T-helper 1 cell treated with Interleukin-12 subunit alpha and Interleukin-12 subunit beta and Interleukin-4 antibody, amounts not matched to agents 30 ng/mL and 1 ng/mL, for 36 hours (primary cell): ENCODE measurements around the gene CSNK2A2. TPM values are rescaled to one million over a fixed set of nuclear protein-coding genes. Genes with fewer than 3 reads are reported as not detected.

ENCODE experiments used
- intact Hi-C: fragments of 100-400 bp; cut with micrococcal nuclease; formaldehyde crosslinking; loops from one replicate; pipeline ENCODE4 v1.15.1; 2024
- total RNA-seq: library from RNA; stranded (reverse); gene quantifications from 2 replicates; pipeline ENCODE4 v1.2.3, GENCODE V29; 2022

CSNK2A2 gene
- total RNA-seq = 70.4 and 73.3 TPM in 2 replicates

DNA sequence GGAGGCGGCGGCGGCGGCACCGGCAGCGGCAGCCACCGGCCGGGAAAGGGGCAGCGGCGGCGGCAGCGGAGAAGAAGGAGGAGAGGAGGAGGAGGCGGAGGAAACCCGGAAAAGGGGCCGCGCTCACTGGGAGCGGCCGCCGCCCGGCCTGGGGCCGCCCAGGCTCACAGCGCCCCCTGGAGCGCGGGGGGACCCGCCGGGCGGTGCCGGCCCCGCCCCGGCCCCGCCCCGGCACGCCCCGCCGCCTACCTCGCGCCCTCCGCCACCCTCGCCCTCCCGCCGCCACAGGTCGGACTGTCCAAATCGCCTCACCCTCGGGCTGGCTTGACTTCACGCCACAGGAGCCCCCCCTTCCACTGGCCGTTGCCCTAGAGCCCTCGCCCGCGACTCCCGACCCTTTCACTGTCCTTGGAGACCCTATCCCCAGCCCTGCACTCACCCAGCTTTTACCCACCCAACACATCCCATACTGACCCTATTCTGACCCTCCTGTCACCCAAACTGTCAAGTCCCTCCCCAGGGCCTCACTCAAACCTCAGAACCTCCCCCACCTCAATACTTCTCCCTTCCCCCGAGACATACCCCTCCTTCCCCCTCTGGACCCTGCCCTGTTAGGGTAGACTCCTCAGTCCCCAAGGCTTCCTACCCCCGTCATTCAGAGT is at the start of gene CSNK2A2:
Gene CSNK2A2, minus strand, starts transcription at position 85 of the 662 bp plus-strand sequence. CDS start 370 bp downstream, outside the sequence.
- intact Hi-C loops = loop anchor here (1.0 to 5.0 kb wide), 11 partner anchors 38 to 534 kb away; partner anchors contain the start of genes CFAP20, GINS3, GOT2 and SLC38A7

DNA sequence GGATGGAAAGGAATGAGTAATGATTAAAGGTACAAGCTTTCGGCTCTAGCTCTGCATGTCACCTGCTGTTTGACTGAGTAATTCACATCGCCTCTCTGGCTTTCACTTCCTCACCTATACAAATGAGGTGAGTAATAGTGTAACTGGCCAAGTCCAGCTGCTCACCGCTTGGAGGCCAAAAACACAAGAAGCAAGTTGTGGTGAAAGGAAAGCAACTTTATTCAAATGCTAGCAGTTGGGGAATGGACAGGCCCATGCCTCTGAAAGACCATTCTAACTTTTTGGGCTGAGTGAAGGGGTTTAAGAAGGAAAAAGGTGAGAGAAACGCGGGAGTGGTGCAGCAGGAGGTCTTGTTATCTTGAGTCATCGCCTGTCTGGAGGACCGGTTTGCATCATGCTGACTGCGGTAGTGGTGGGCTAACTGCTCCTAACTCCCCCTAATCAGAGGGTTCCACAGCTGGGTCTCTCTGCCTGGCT is 45.7 kb upstream of the CSNK2A2 start:
- intact Hi-C loops = no loop called here

DNA sequence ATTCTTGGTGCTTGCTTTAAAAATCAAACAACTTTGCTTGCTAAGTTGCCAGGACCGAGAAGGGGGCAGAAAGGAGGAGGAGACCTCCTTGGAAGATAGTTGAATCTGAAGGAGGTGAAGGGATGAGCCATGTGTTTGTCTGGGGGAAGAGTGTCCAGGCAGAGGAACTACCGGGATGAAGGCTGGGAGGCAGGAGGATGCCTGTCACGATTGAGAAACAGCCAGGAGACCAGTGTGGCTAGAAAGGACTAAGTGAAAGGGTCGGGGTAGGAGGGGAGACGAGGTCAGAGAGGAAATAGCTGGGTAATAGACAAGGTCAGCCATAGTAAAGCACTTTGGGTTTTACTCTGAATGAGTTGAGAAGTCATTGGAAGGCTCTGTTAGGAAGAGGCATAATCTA is 38.9 kb upstream of the CSNK2A2 start:
- intact Hi-C loops = loop anchor here (1.0 to 2.0 kb wide), 6 partner anchors 12 to 393 kb away; partner anchors contain the start of genes CFAP20, CSNK2A2, GINS3 and USB1

DNA sequence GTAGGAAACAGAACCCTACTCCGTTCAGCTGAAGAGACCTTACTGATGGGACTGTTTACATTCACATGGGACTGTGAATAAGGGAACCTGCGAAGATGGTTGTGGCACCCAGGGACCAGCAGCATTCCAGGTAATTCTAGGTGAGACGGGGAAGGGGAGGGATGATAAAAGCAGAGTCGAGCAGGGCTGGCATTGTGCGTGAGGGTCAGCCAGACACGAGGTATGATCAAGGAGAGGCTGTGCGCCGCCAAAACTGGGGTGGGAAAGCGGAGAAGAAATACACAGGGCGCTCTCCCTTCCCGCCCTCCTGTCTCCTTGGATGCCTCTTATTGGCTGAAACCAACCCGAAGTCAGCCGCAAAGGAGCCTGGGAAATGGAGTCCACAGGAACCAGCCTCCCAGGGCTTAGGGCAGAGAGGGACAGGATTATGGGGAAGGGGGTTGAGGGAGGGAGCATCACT is 38.4 kb upstream of the CSNK2A2 start:
- intact Hi-C loops = loop anchor here (1.0 to 2.0 kb wide), 6 partner anchors 13 to 394 kb away; partner anchors contain the start of genes CFAP20, CSNK2A2, GINS3 and USB1

DNA sequence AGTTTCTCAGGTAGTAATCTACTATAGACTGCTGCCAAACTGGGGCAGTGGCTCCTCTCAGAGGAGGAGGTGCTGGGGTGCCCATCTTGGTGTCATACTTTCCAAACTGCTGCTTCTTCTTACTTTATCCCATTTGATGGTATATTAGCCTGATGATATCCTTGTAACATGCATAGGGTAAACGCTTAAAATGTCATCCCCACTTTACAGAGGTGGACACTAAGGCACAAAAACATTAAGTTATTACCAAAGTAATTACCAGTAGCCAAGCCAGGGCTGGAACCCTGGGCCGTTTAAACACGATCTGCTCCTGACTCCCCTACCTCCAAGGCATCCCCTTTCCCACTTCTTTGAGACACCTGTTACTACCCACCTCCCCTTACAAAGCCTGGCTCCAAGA is 37.8 kb upstream of the CSNK2A2 start:
- intact Hi-C loops = loop anchor here (1.0 to 2.0 kb wide), 6 partner anchors 14 to 395 kb away; partner anchors contain the start of genes CFAP20, CSNK2A2, GINS3 and USB1

DNA sequence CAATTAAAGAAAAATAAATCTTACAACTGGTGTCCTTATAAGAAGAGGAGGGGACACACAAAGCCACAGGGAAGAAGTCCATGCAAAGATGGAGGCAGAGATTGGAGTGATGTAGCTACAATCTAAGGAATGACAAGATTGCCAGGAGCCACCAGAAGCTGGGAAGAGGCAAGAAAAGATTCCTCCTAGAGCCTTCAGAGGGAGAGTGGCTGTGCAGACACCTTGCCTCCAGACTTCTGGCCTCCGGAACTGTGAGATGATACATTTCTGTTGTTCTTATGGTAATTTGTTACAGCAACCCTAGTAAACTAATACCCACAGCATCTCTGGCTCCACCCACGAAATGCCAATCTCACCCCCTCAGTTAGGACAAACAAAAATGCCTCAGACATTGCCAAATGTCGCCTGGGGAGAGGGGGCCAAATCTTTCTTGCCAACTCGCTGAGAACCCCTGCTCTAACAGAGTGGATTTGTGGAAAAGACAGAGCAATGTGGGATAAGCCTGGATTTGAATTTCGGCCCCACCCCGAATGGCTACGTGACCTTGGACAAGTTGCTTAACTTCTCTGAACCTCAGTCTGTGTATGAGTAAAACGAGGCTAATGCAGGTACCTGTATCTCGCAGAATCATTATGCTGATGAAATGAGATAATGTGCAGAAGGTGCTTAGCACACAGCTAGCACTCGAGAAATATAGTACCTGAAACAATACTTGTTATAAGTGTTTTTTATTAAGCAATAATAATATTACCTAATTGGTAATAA is 37.1 kb upstream of the CSNK2A2 start:
- intact Hi-C loops = no loop called here

DNA sequence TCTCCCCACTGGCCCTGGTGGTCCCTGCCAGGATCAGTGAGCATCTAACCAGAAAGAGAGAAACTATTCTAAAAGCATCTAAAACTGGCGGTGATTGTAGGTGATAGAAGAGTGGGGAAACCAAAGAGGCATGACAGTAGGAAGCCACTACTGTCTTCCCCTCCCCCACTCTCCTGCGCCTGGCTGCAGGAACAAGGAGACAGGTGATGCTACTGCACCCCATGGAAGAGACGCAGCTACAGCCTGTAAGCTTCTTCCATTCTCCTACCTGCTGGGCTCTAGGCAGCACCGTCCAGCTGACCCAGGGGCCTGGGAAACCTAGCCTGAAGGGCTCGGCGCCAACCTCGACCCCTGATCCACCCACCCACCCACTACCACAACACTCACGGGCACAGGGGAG is 32.4 kb upstream of the CSNK2A2 start:
- intact Hi-C loops = no loop called here

DNA sequence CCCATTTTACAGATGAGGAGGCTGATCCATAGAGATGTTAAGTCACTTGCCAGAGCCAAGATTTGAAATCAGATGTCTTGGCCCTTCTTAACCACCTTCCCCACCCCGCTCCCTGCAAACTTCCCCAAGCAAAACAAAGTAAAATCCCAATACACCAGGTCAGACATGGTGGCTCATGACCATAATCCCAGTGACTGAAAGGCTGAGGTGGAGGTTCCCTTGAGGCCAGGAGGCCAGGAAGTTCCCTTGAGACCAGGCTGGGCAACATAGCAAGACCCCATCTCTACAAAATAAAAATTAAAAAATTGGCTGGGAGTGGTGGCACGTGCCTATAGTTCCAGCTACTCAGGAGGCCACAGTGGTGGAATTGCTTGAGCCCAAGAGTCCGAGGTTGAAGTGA is 28.9 kb upstream of the CSNK2A2 start:
- intact Hi-C loops = no loop called here

DNA sequence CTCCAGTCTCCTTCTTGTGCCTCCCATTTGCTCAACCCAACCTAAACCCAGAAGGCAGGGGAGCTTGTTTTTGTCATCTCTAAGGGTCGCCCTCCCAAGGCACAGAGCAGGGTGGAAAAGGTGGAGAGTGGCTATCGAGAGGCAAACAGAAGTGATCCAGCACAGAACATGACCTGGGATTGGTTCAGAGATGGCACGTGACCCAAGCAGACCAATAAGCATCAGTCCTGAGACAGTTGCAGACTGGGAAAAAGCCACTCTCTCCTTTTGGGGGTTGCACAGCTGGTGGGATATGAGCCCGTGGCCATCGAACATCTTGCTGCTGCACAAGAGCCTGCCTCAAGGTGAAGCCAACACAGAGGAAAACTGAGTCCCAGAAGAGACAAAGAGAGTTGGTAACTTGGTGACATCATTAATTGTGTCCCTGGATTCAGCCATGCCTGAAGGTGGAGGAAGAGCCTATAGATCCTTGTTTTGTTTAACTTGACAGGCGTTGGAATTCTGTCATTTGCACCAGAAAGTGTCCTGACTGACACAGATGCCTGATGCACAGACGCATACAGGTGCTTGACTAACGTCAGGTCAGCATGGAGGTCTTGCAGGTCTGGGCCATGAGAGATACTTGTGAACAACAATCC is 28.2 kb upstream of the CSNK2A2 start:
- intact Hi-C loops = no loop called here

DNA sequence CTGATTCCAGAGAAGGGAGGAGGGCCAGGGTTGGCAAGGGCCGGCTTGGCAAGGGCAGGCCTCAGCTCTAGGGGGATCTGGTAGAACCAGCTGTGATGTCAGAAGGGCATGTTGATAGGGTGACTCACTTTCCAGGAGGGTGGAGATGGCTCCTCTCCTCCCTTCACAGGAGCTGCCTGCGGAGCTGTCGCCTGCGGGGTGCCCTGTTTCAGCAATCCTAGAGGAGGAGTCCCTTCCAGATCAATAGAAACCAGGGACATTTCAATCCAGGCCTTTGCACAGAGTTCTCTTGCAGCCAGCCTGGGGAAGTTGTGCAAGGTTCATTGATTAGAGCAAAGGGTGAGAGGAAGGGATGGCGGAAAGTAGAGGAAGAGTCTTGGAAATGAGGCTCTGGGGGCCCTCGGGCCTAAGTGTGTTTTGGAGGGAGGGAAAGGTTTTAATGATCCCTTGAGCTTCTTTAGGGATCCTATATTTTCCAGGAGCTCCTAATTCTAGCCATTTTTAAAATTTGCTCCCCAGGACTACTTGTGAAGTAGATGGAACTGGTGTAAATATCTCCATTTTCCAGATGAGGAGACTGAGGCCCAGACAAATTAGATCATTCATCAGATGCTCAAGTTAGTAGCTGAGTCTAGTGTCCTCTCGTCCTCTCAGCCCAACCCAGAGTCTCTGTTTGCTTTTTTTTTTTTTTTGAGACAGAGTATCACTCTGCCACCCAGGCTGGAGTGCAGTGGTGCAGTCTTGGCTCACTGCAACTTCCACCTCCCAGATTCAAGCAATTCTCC is 24.8 kb upstream of the CSNK2A2 start:
- intact Hi-C loops = no loop called here

DNA sequence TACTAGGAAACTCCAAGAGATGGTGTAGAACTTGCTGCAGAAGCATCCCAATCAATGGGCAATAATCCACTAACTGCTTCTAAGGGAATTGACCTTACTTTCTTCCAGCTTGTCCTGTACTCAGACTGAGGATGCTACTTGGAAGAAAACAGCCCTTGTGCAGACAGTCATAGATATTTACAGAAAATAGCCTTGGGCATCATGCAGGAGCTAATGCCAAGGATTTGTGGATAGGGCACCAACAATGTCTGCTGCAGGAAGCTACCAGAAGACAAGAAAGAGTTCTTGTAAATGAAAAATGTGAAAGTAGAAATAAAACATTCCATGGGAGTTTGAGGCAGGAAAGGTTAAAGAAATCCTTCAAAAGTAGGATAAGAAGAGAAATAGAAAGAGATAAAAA is 21.5 kb upstream of the CSNK2A2 start:
- intact Hi-C loops = no loop called here

DNA sequence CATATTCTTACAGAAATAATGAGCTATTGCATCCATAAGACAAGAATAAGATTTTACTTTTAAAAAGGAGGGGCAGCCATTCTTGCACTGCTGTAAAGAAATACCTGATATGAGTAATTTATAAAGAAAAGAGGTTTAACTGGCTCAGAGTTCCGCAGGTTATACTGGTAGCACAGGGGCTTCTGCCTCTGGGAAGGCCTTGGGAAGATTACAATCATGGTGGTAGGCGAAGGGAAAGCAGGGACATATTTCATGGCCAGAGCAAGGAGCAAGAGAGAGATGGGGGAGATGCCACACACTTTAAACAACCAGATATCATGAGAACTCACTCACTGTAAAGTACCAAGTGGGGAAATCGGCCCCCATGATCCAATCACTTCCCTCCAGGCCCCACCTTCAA is 20.9 kb upstream of the CSNK2A2 start:
- intact Hi-C loops = no loop called here

DNA sequence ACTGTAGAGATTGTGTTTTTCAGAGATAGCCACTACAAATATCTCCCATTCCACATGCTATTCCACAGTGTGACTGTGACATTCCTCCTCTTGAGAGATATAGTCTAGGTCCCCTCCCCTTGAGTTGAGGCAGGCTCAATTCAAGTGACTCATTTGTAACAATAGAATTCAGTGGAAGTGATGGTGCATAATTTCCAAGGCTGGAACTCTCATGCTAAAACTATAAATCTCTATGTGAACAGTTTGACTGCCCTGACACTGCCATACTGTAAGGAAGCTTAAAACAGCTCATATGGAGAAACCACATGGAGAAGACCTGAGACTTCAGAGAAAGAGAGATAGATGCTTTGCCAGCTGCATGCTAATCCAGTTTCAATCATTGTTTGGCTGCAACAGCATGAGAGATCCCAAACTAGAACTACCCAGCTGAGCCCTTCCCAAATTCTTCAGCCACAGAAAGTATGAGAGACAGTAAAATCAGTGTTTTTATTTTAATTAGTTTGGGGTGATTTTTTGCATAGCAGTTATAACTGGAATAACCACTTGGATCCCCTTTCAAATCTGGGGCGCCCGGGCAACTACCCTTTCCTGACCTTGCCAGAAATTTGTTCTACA is 19.5 kb upstream of the CSNK2A2 start:
- intact Hi-C loops = no loop called here

DNA sequence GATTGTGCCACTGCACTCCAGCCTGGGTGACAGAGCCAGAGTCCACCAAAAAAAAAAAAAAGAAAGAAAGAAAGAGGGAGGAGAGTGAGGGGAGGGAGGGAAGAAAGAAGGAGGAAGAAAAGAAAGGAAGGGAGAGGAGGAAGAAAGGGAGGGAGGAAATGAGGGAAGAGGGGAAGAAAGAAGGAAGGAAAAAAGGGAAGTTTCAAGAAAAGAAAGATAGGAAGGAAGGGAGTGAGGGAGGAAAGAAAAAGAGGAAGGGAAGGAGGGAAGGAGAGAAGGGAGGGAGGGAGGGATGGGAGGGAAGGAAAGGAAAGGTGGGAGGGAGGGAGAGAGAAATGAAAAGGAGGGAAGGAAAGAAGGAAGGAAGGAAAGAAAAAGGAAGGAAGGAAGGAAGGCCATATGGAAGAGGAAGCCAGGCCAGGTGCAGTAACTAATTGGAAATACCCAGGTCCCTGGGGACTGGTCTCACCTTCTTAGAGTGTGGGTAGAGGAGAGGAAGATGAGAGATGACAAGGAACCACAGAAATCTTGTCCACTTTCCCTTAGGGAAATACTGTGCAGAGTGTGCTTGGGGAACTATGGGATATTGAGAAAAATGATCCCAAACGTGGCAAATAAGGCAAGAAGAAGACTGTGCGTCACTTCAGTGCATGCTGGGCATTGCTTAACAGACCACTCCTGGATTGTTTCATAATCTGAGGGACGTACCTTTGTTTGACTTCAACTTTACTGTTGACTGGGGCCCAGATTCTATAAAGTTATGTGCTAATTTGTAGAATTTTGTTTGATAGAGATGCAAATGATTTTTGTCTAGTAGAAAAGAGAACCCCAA is 15.1 kb upstream of the CSNK2A2 start:
- intact Hi-C loops = no loop called here

DNA sequence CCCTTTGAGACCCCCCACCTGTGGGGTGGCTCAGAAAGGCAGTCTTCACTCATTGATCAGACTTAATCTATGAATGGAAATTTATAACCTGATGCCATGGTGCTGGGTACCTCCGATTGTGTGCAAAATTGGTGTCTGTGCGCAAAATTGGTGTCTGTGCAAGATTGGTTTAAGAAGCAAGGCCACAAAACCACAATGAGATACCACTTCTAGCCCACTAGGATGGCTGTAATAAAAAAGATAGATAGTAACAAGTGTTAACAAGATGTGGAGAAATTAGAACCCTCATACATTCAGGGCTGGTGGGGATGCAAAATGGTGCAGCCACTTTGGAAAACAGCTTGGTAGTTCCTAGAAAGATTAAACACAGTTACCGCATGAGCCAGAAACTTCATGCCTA is 13.9 kb upstream of the CSNK2A2 start:
- intact Hi-C loops = no loop called here

DNA sequence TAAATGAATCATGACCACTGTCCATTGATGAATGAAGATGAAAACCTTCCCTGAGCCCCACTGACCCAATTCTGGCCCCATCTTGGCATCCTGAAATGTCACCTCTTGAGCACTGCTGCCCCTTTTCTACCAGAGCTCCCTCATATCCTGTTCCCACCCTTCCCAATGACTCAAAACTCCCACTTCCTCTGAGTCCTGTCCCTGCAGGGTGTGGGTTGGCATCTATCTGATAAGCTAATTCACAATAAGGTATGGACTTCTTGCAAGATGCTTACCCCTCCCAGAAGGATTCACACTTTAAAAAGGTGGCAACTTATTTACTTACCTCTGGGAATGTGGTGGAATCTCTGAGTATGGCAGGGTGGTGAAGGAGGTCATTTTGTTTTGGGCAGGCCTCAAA is 13.3 kb upstream of the CSNK2A2 start:
- intact Hi-C loops = no loop called here

DNA sequence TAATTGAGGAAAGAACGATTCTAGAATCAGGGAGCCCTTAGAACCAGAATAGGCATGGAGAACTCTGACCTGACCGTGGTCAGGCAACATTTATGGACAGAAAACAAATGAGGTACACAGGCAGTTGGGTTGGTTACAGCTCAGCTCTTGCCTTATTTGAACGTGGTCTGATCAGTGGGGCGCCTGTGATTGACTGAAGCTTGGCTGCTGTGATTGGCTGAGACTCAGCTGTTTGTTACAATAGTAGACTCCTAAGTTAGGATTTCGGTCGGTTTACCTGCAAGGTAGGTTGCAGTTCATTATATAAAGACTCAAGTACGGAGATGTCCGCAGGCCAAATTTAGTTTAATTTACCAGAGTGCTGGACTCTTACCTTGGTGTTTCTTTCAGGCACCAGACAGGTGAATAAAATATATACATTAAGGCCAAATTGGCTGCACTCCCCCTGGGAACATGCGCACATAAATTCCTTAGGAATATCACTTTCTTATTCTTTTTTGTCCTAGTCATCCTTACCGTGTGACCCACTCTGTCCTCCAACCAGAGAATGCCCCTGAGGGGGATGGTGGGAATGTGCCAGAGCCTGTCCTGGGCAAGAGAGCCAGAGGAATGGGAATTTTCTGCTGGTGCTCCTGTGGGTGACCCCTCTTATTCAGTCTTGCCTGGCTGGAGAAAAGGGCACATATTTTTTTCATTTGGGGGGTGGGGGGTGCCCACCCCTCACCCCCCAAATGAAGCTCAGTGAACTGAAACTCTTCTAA is 7.5 kb upstream of the CSNK2A2 start:
- intact Hi-C loops = no loop called here

DNA sequence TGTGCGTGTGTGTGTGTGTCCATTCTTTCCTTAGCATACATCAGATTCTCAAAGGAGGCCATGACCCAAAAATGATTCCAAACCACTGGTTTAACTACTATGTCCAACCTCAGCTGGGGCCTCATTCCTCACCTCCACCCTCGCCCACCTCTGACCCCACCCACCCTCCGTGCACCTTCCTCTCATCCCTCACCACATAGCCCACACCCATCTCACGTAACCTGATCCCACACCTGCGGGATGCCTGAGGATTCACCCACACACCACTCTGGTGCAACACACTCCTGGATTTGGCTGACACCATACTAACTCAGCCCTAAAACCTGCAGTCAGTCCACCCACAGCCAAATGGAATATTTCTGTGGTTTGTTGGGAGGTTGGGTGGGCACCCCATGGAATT is 3.3 kb upstream of the CSNK2A2 start:
- intact Hi-C loops = no loop called here
